ENCODE data around the gene KCNQ1.

Gene KCNQ1

GRCh38 chr11:2595204-2595603, 150.4 kb downstream of the KCNQ1 start:
- Histone ChIP-seq H3K36me3 (no peaks in the 10 kb centered on the region), H3K27me3 (no peaks in the 10 kb centered on the region), H3K4me1 (no peaks in the 10 kb centered on the region), H3K4me3 (ENCODE audit: low read depth, low read length) (no peak overlapping the region), H3K9me3 (no peaks in the 10 kb centered on the region)
- no peak for DNase-seq
- TF ChIP-seq CTCF (IDR thresholded peaks at IDR 0.05; ENCODE audit: low read depth, low read length): no peak

- no peaks in the 10 kb centered on the region for H3K27me3 ChIP-seq
- no peaks in the 10 kb centered on the region for H3K4me1 ChIP-seq
- no peaks in the 10 kb centered on the region for H3K36me3 ChIP-seq
- H3K9me3 ChIP-seq: no peaks in the 10 kb centered on the region
- DNase-seq: no peak
- no peak for TF ChIP-seq CTCF (IDR thresholded peaks at IDR 0.05; ENCODE audit: low read depth, low read length)
- H3K4me3 ChIP-seq (ENCODE audit: low read depth, low read length): no peak overlapping the region
These were observed 154.9 kb downstream of the KCNQ1 start for GRCh38 chr11:2599561-2600189.

GRCh38 chr11:2609345-2609744, 164.5 kb downstream of the KCNQ1 start:
- Histone ChIP-seq H3K4me1 (no peaks in the 10 kb centered on the region), H3K36me3 (no peaks in the 10 kb centered on the region), H3K9me3 (no peaks in the 10 kb centered on the region), H3K27me3 (no peaks in the 10 kb centered on the region), H3K4me3 (ENCODE audit: low read depth, low read length) (no peak overlapping the region)
- DNase-seq: no peak
- TF ChIP-seq CTCF (IDR thresholded peaks at IDR 0.05; ENCODE audit: low read depth, low read length): no peak

- no peak for DNase-seq
These were observed 168.2 kb downstream of the KCNQ1 start for GRCh38 chr11:2612884-2613571.

GRCh38 chr11:2621894-2622293, 177.1 kb downstream of the KCNQ1 start:
- DNase-seq: no peak
- no peak for TF ChIP-seq CTCF (IDR thresholded peaks at IDR 0.05; ENCODE audit: low read depth, low read length)
- Histone ChIP-seq H3K4me3 (ENCODE audit: low read depth, low read length) (no peak overlapping the region), H3K27me3 (no peaks in the 10 kb centered on the region), H3K9me3 (no peaks in the 10 kb centered on the region), H3K36me3 (no peaks in the 10 kb centered on the region), H3K4me1 (no peaks in the 10 kb centered on the region)

More at GRCh38 chr11:2612884-2613571, 168.2 kb downstream of the KCNQ1 start:
- H3K9me3 ChIP-seq: no peaks in the 10 kb centered on the region
- no peak for TF ChIP-seq CTCF (IDR thresholded peaks at IDR 0.05; ENCODE audit: low read depth, low read length)
- H3K4me1 ChIP-seq: no peaks in the 10 kb centered on the region
- no peaks in the 10 kb centered on the region for H3K36me3 ChIP-seq
- H3K27me3 ChIP-seq: no peaks in the 10 kb centered on the region
- H3K4me3 ChIP-seq (ENCODE audit: low read depth, low read length): no peak overlapping the region

GRCh38 chr11:2625183-2625582, 180.4 kb downstream of the KCNQ1 start:
- H3K4me3 ChIP-seq (ENCODE audit: low read depth, low read length): no peak overlapping the region
- no peak for DNase-seq
- no peaks in the 10 kb centered on the region for H3K27me3 ChIP-seq
- H3K36me3 ChIP-seq: no peaks in the 10 kb centered on the region
- no peaks in the 10 kb centered on the region for H3K9me3 ChIP-seq
- H3K4me1 ChIP-seq: no peaks in the 10 kb centered on the region
- no peak for TF ChIP-seq CTCF (IDR thresholded peaks at IDR 0.05; ENCODE audit: low read depth, low read length)

Measured in BE2C (cell line).